ENCODE results near the gene COX5A.
"Not testable (repeated sequence)": the region's sequence is repeated elsewhere in the genome, so short reads cannot be mapped to it uniquely, and the experiment has no call there.

The COX5A gene

DNA sequence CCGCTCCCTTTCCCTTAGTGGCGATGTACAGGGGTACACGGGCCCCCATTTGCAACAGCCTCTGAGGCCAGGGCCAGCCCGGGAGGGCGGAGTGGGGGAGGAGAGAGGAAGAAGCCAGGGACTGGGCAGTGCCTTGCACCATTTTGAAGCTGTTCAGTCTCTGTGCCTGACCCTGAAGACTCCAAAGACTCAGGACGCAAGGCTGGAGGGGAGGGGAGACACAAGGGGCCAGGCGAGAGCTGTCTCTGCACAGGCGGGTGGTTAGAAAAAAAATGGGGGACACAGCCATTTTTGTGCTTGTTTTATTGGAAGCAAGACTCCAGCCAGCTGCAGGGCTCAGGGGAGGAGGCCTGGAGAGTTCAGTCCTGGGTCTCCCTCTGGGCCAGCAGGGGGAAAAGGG is 17.1 kb upstream of the COX5A start:
- no peak for DNase-seq

DNA sequence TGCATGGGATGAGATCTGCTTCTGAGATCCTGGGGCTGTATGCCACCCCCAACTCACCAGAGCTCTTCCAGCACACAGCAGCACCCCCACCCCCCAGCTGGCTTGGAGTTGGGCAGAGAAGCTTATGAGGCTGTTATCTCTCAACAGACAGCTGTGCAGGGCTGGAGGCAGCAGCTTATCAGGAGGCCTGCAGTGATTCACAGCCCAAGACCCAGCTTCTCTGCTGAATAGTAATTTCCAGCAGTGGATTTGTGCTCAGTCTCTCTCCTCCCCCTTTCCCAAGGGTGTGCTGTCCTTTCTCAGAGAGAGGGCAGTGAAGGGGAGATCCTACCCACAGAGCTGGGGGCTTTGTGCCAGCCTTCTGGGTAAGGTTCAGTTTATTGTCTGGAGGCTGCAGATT is 16.6 kb upstream of the COX5A start:
- no peak for DNase-seq

DNA sequence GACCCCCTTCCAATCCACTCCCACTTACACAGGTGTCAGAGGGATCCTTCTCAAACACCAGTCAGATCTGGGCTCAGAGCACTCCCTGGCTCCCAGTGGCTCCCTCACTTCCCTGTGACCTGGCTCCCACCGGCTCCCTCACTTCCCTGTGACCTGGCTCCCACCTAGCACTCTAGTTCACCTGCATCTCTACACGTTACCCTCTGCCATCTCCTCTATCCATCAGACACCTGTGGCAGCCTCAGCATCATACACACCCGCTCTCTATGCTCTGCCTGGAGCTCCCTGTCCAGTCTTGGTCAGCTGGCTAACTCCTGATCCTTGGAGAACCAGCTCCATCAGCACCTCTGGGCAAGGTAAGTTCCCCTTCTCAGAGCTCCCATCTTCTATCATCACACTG is 13.1 kb upstream of the COX5A start:
- no peak for DNase-seq

DNA sequence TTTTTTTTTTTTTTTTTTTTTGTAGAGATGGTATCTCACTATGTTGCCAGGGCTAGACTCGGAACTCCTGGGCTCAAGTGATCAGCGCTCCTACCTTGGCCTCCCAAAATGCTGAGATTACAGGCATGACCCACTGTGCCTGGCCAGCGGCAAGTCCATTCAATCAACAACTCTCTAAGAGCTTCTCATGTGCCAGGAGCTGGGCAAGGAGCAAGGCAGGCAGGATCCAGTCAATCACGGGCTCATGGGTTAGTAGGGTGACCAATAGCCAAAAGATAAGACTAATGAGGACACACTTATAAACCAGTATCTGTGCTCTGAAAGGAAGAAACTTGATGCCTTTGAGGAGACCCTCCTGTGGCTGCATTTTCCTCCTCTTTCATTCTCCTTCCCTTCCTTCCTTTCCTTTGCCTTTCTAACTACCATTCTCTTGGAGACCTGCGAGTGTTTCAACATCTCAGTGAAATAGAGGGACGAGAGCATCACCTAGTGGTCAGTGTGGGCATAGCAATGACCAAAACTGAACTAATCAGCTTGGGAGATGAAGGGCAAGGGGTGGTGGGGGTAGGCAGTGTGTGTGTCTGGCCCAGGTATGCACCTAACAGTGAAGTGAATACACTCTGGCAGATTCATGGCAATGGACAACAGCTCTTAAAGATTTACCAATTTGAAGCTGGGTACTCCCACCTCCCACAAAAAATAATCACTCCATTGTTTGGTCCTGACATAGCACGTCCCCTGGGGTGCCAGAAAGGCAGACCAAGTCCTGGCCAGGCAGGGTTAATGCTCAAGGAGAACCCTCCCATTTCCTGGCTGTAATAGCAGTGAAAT is 12.4 kb upstream of the COX5A start:
- DNase-seq, result no peak

DNA sequence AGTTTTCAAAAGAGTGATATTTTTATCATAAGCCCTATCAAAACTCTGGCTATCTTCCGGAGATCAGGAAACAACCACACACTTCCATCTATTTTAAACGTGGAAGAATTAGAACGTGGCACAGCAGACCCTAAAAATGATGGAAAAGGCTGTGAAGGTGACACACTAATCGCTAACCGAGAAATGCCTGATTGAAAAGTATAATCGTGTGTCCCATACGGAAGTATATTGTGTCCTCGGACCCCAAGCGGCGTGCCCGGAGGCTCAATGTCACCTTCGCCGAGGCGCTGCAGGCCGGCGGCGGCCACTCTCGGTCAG is 642 bp downstream of the COX5A start:
- DNase-seq, result no peak

DNA sequence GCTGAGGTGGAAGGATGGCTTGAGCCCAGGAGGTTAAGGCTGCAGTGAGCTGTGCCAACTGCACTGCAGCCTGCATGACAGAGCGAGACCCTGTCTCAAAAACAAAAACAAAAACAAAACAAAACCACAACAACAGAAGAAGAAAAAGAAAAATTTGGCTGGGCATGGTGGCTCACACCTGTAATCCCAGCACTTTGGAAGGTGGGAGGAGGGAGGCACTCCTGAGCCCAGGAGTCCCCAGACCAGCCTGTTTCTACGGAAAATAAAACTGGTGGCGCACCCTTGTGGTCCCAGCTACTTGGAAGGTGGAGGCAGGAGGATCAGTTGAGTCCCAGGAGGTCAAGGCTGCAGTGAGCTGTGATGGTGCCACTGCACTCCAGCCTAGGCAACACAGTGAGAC is 2.7 kb downstream of the COX5A start:
- not testable (repeated sequence) for DNase-seq

DNA sequence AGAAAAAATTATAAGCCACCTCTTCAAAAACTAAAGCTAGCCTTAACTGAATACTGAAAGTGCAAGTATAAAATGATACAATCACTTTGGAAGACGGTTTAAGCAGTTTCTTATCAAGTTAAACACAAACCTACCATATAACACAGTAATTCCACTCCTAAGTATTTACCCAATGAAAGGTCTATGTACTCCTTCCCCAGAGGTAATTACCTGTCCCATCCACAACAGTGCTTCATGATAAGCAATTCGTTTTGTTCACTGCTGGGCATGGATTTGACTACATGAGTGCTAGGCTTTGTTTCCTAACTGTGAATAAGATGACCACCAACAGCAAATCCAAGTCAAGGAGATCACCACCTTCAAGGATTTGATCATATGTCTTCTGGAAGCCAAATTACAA is 4.3 kb downstream of the COX5A start:
- no peak for DNase-seq

DNA sequence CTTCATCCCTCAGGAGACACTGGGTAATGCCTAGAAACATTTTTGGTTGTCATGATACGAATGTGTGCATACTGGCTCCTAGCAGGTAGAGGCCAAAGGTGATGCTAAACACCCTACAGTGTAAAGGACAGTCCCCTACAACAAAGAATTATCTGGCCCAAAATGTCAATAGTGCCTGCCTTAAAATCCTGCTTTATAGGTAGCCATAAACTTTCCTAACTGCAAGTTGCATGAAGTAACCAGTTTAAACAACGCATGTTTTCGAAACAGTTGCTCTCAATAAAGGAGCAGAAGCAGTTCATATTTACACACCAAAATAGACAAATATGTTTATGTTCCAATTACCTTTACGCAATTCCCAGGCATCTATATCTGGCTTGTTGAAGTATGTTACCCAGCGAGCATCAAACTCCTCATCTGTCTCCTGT is 9.1 kb downstream of the COX5A start:
- no peak for DNase-seq

DNA sequence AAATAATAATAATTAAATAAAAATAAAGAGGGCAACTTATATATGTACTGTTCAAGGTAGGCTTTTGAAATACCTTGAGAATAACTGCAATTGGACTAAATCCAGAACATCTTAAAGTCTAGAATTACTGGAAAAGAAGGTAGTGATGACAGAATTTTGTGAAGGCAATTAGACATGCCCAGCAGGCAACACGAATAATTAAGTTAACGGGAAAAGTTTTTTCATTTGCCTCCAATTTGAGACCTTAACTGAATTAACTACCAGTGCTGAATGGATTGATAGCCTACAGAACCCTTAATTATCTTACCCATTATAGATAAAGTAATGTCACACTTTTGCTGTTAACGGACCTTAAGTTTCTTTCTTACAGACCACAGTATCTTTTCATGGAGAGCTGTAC is 13.3 kb downstream of the COX5A start:
- no peak for DNase-seq

DNA sequence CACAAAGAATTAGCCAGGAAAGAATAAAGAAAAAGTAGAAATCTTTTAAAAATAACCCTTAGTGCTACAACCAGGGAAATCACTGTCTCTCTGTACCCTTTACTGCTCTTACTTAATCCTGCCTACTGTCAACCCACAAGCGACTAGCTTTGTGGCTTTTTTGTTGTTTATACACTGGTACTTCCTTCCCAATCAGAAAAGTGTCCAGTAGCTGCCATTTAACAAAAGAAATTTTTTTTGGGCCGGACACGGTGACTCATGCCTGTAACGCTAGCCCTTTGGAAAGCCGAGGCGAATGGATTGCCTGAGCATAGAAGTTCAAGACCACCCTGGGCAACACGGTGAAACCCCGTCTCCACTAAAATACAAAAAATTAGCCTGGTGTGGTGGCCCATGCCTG is 17.4 kb downstream of the COX5A start:
- DNase-seq, result no peak

DNA sequence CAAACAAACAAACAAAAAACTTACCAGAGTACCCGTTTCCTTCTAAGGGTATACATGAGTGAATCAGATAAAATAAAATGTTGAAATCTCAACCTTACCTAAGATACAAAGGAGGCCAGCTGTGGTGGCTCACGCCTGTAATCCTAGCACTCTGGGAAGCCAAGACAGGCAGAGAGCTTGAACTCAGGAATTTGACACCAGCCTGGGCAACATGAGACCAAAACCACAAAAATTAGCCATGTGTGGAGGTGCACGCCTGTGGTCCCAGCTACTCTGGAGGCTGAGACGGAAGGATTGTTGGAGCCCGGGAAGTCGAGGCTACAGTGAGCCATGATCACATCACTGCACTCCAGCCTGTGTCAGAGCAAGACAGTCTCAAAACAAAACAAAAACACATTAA is 20.2 kb downstream of the COX5A start:
- no peak for DNase-seq

DNA sequence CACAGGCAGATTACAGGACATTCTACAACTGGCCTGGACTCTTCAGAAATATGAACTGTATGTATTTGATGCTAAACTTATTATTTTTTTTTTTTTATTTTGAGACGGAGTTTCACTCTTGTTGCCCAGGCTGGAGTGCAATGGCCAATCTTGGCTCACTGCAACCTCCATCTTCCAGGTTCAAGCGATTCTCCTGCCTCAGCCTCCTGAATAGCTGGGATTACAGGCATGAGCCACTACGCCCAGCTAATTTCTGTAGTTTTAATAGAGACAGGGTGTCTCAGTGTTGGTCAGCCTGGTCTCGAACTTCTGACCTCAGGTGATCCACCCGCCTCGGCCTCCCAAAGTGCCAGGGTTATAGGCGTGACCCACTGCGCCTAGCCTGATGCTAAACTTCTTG is 24.1 kb downstream of the COX5A start:
- not testable (repeated sequence) for DNase-seq

DNA sequence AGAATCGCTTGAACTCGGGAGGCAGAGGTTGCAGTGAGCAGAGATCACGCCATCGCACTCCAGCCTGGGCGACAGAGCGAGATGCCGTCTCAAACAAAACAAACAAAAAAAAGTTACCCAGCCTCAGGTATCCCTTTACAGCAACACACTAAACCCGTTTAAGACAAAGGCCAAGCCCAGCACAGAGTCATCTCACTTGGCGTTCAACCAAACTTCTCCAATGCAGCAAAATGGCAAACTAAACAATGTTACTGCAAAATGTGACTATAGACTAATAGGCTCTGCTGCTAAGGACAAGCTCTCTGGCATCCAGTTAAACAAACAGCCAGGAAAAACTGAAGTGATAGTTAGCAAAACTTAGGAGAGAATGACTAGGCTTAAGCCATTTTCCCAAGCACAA is 24.8 kb downstream of the COX5A start:
- no peak for DNase-seq

DNA sequence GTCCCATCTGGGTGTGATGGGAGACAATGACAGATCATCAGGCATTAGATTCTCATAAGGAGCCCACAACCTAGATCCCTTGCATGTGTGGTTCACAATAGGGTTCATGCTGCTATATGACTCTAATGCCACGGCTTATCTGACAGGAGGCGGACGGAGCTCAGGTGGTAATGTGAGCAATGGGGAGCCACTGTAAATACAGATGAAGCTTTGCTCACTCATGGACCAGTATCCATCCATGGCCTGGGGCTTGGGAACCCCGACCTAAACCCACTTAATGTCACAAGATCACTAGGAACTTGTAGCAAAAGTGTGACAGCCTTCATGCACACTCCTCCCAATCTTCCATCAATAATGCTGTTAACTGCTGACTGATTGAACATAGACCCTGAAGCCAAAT is 29.2 kb downstream of the COX5A start:
- DNase-seq, result no peak

DNA sequence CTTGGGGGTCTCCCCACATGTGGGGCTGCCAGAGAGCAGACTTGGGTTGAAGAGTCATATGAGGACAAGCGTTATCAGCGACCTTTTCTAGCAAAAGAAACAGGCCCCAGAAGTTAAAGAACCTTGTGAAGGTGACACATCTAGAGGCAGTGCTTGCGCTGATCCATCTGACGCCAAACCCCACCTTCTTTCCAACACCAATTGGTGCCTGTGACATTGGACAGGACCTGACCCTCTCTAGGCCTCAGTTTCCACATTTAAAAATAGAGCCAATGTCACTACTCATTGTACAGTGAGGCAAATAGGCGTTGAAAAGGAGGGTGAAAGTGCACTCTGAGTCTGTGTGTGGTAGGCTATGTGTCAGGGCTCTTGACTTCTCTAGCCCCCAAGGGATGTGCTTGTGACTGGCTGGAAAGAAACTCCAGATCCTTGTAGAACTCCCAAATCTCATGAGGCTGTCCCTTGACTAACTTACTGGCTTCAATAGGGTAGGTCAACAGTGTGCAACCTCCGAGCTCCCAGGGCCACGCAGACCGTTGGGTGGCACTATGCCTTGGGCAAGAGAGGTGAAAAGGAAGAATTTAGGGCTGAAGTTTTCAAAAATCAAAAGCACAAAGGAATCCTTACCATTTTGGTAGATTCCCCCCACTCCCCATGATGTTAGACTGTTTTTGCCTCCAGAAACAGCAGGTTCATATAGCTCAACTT is 30.6 kb downstream of the COX5A start:
- DNase-seq, result no peak

DNA sequence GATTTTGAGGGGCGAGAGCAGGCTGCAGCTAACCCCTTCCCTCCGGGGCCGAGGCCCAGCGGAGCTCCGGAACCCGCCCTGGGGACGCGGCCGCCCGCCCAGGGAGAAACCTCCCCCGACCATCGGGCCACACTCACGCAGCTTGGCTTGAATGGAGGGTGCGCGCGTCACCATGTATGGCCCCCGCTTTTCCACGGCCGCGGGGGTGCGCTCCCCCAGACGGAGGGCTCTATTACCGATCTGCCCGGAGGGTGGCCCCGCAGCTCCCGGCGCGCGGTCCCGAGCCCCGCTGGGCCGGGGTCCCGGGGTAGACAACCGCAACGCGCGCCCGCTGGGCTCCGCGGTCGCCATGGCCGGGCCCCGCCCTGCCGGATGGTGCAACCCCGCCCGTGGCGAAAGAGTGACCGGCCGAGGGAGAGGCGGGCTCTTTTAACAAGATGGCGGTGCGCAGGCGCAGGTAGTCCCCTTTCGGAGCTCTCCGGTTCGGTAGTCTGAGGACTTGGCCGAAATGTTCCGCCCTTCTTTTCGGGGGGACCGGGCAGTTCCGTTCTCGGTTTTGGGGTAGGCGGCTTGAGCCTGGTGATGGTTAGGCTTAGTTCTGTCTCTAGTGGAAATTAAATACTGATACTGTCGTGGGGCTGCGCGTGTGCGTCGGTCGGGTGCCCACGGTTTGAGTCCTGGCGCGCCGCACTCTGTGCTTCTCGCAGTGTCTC is 31.3 kb downstream of the COX5A start, which contains the start of gene FAM219B:
TSS of gene FAM219B (minus strand) at position 402 of the 713 bp plus-strand sequence. CDS start at position 351, 51 bp downstream.
- peak; percentile 14 for DNase-seq

DNA sequence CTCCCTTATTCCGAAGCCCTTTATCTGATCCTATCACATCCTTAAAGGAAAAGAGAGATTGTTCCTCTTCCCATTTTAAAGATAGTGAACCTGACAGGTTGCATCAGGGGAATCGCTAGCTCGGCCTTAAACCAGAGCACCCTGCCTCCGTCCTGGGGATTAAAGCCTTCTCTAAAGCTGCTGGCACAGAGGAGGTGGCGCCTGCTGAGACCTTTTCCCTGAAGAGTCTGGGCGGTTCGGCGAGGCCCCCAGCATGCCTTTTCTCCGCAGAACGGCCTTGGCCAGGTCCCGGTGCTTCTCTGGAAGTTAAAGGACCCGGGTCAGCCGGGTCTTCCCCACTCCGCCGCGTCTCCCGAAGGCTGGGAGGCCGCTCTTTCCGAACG is 31.8 kb downstream of the COX5A start:
- DNase-seq, result no peak

DNA sequence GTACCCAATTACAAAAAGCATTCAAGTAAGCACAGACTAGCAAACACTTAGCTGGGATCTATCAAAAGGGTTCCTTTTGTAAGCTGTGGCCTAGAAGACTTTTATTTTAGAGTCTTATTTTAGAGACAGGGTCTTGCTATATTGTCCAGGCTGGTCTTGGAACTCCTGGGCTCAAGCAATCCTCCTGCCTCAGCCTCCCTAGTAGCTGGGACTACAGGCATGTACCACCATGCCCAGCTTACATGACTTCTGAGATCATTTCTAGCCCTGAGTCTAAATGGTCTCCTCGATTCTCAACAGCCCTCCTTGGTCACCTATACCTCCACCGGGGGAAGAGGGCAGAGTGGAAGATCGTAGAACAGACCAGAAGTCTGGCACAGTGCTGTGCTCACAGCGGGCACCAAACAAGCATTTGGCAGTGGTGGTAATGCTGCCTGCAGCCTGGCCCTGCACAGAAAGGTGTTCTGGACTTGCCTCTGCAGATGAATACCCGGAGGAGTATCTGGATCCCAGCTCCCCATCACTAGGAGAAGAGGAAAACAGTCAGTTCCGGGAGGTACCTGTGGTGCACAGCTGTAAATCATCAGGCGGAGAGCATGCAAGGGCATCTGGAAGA is 33.6 kb downstream of the COX5A start:
- no peak for DNase-seq

DNA sequence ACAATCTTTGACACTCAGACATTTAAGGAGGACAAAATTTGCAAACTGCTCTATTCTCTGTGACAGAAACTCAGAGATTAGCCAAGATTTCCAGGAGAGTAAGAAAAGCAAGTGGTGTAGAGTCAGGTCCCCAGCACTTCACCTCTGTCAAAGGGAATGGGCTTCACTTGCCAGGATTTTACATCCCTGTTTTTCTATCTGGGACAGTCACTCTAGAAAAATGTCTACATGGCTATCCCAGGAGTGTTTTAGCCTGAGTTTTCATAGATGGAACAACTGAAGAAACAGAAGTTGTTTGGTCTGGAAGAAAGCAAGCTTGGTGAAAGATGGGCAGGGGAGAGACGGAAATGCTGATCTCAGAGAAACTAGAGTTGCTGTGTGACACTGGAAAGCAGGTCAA is 34.2 kb downstream of the COX5A start:
- DNase-seq, result no peak

DNA sequence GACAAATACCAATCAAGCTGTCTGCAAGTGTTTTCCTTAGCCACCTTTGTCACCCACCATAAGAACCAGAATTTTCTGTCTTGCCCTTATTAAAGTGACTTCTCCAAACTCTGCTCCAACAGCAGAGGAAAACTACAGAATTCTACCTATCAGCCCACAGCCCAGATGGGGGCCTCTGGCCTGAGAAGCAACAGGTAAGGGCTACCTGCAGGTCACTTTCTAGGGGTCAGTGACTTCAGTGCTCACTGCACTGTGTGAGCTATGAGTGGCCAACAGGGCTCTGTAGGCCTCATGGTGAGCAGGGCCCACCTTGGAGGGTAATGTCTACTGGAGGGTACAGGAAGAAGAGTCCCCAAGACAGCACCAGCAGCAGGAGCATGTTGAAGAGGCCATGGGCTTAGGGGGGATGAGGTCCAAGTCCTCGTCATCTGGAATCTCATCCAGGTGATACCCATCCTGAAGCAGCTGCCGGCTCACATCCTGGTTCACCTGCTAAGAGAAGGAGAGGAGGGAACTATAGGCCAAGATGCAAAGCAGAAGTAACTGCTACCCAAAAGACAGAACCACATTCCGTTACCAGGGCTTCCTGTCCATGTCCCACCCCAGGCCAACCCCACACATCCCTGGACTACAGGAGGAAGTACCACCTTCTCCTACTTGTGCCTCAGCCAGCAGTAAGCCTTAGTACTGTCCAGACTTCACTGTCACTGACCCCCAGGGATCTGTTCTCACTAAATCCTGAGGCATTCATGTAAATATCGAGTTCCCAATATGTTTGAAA is 35.4 kb downstream of the COX5A start:
- no peak for DNase-seq

DNA sequence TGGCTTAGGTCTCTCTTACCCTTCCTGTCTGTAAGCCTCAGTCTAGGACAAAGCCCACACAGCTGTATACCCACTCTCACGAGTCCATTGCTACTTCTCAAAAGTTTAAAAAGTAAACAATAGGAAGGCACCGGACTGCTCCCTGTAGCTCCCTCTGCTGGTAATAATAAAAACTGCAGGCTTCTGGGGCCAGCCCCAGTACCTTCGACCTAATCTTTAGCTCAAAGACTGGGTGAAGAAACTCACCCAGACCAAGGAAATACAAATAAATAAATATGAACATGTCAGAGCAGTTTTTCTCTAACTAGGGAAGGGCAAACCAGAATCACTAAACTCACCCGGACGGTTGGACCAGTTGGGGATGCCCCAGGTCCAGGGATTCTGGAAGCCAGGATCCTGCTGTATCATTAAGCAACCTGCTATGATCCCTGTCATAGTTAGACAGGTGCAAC is 36.2 kb downstream of the COX5A start:
- no peak for DNase-seq

DNA sequence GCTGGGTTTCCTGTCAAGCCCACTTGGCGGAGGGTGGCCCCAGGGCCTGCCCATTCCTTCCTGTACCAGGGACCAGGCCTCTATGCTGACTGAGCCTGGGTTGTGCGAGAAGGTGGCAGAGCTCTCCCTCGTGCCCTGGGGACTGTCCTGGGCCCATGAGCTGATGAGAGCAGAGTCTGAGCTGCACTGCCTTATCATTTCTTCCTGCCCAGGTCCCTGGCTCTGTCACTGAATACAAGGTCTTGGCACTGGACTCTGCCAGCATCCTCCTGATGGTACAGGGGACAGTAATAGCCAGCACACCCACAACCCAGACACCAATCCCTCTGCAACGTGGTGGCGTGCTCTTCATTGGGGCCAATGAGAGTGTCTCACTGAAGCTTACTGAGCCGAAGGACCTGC is 40.6 kb downstream of the COX5A start:
- no peak for DNase-seq

DNA sequence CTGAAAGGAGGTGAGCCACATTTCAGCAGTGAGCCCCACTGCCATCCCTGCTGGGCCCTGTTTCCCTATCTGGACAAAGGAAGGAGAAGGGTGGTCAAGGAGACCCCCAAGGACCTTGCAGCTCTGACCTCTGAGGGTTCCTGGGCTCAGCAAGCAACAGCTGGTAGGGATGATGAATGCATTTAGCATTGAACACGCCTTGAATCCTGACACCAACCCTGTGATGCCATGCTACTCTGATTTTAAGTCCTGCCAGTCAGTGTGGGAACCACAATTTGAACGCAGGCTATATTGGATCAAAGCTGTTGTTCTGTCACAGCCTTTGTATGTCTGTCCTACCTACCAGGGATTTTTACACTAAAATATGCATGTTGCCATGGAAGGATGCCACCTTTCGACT is 41.6 kb downstream of the COX5A start:
- DNase-seq, result no peak

All from NCI-H187 treated with DMSO at 0.1 percent for 48 hours (cell line).